GM19372 (cell line): Measurements from ENCODE around the gene LARP4B.

ENCODE experiments used
- ATAC-seq: cut with Tn5 transposase; IDR thresholded peaks from one replicate; pipeline ENCODE4 v1.9.1; 2021; ENCODE audit warnings: mild to moderate bottlenecking, low read depth, moderate library complexity; ENCODE audit not compliant: unreplicated experiment

LARP4B gene

DNA sequence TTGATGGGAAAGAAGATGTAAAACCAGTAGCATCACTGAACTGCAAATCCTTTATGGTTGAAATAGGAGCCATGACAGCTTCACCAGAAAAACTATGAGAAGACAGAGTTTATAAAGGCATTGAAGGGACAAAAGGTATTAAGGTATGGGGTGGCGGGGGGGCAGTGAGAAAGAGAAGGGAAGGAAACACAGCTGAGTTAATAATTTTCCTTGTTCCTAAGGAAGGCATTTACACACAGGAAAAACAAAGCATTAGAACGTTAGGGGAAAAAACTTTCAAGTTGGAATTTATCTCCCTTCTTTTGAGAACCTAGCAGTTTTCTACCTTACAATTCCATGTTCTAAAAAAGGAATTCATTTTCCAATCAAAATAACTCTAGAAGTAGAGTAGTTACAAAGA lies 4.4 kb downstream of the LARP4B start:
- no peak for ATAC-seq

GRCh38 chr10:926075-926698 lies 5.3 kb downstream of the LARP4B start:
- ATAC-seq = no peak

DNA sequence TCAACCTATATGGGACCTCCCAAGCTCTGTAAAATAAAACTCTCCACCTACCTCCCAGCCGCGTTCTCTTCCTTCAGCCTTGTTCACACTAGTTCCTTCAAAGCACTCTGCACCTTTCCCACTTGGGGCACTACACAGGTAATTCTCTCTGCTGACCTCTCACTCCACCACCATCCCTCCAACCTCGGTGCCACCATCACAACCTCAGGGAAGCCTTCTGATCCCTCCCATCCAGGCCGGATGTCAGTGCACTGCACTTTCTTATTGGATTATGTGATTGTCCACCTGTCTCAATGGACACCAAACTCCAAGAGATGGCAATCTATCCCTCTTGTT lies 7.0 kb downstream of the LARP4B start:
- ATAC-seq = no peak

- ATAC-seq = no peak
Measured at GRCh38 chr10:923844-924523, 7.5 kb downstream of the LARP4B start.

DNA sequence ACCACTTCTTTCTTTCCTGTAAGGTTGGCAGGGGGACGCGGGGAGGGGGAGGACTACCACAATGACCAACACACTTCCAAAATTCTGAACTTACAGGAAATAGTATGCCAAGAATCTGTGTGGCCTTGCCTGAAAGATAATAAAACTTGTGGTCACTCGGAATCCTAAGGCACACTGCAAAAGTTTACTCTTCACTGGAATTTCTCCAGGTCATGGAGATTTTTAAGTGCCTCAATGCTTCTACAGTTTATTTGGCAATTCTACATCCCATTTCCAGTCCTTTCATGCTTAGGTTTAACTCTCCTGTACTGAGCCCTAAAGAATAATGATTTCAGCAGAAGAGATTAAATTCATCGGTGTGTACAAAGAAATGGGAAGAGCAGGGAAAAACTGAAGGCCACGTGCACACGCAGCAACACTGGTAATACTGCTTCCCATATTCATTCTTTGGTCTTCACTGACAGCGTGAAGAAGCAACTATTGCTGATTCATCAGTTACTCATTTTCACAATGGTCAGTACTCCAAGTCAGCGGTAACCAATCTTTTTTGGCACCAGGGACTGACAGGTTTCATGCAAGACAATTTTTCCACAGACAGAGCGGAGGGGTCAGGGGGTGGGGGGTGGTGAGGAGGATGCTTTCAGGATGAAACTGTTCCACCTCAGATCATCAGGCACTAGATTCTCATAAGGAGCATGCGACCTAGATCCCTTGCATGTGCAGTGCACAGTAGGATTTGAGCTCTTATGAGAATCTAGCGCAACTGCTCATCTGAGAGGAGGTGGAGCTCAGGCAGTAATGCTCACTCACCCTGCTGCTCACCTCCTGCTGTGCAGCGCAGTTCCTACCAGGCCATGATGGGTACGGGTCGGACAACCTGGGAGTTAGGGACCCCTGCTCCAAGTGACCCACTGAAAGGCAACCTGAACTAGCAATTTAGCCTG lies 9.8 kb downstream of the LARP4B start:
- no peak for ATAC-seq

DNA sequence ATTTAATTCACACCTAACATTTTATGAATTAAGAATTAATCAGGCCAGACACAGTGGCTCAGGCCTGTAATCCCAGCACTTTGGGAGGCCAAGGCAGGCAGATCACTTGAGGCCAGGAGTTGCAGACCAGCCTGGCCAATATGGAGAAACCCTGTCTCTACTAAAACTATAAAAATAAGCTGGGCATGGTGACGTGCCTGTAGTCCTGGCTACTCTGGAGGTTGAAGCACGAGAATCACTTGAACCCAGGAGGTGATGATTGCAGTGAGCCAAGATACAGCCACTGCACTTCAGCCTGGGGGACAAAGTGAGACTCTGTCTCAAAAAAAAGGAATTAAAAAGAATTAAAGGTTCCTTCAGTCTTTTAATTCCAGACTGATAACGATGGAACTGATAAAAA lies 11.1 kb downstream of the LARP4B start:
- no peak for ATAC-seq

GRCh38 chr10:919481-919880 lies 12.0 kb downstream of the LARP4B start:
- ATAC-seq = no peak

GRCh38 chr10:917999-918398 lies 13.5 kb downstream of the LARP4B start:
- no peak for ATAC-seq

DNA sequence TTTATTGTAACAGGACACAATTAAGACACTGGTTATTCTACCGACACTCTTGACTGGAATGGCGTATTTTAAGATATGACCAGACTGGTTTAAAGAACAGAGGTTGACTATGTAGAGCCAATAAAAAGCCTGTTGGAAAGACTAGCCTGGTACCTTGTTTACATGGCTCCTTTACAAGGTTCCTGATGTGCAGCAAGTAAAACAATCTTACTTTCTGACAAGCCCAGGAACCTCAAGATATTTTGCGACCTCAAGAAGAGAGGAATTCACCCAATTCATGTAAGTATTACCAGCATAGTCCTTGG lies 14.1 kb downstream of the LARP4B start:
- ATAC-seq = no peak

DNA sequence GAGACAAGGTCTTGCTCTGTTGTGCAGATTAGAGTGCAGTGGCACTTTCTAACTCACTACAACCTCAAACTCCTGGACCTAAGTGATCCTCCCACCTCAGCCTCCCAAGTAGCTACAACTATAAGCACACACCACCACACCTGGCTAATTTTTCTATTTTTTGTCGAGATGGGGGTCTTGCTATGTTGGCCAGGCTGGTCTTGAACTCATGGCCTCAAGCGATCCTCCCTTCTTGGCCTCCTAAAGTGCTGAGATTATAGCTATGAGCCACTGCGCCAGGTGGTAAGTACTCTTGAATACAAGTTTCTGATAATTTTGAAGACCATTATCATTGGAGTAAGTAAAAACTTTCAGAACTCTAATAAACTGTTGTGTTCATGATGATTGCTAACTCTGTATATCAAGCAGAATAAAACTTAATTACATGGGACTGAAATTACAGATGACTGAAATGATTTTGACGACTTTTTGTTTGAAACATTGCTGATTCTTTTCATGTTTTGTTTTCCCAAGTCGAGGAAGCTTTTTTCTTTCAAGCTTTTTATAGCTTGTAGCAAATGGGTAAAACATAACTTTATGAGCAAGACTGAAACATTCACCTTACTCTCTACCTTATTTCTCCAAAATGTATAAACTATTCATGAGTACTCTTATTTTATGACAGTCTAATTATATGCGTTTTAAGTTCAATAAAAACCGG lies 14.6 kb downstream of the LARP4B start:
- ATAC-seq = no peak

- no peak for ATAC-seq
Measured at GRCh38 chr10:909831-910230, 21.7 kb downstream of the LARP4B start.

DNA sequence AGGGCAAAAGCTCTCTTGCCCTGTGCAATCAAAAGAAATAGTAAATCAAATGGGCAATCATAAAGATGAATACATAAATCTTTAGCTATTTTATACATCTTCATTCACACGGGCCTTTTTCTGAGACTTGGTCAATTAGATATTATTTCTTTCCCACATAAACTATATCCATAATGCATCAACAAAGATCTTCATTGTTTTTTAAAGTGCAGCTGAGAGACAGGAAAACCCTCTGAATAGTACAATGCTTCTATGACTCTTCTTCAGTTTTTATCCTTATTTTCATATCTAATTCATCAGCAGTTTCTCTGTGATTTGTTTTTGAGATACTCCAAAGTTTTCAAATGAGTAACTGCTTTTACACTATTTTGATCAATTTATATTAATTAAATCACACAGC lies 25.5 kb downstream of the LARP4B start:
- ATAC-seq = no peak

GRCh38 chr10:905503-905902 lies 26.0 kb downstream of the LARP4B start:
- no peak for ATAC-seq

- no peak for ATAC-seq
Measured at GRCh38 chr10:904403-904802, 27.1 kb downstream of the LARP4B start.

GRCh38 chr10:898141-898540 lies 33.4 kb downstream of the LARP4B start:
- ATAC-seq = no peak

DNA sequence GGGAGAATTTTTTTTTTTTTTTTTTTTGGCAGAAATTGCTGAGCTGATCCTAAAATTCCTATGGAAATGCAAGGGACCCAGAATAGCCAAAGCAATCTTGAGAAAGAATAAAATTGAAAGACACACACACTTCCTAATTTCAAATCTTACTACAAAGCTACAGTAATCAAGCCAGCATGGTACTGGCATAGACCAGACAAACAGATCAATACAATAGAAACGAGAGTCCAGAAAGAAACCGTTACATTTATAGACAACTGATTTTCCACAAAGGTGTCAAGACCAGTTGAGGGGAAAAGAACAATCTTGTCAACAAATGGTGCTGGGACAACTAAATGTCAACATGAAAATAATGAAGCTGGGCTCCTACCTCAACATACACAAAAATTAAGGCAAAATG lies 34.5 kb downstream of the LARP4B start:
- ATAC-seq = no peak

GRCh38 chr10:895324-895723 lies 36.2 kb downstream of the LARP4B start:
- ATAC-seq = no peak

- ATAC-seq = no peak
Measured at GRCh38 chr10:878895-879294, 52.6 kb downstream of the LARP4B start.

- ATAC-seq = no peak
Measured at GRCh38 chr10:878333-878759, 53.2 kb downstream of the LARP4B start.

DNA sequence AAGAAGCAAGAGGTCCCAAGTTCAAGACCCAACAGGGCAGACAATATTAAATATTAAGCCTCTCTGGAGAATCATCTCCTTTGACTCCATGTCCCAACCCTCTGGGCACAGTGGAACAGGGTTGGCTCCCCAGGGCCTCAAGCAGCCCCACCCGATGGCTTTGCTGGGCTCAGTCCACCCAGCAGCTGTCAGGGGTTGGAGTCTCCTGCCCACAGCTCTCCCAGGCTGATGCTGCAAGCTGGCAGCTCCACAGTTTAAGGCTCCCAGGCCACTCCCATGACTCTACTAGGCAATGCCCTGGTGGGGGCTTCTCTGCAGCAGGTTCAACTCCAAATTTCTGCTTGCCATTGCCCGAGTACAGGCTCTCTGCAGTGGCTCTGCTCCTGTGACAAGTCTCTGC lies 55.1 kb downstream of the LARP4B start:
- ATAC-seq = no peak

DNA sequence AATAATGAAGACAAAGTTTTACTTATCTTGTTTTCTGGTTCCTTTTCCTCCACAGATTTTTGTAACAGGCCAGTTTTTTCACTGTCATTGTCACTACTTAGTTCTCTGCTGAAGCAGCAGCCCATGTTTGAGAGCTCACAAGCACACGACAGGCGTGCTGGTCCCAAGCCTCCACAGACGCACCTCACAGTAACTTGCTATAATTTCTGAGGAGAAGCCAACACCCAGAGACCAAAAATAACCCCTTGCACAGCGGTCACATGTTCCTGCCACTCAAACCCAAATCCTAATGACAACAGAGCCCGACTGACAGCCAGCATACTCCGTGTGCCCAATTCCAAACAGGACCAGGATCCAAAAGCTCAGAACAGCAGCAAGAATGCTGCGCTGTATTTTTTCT lies 58.5 kb downstream of the LARP4B start:
- no peak for ATAC-seq
